CD4-positive, alpha-beta T cell treated with Interleukin-17A for 1 hour (primary cell): Measurements from ENCODE around the gene CCDC3.

Experiments used
- DNase-seq: peaks from one replicate; pipeline ENCODE4 v3.0.0-alpha.2; 2020

The CCDC3 gene

DNA sequence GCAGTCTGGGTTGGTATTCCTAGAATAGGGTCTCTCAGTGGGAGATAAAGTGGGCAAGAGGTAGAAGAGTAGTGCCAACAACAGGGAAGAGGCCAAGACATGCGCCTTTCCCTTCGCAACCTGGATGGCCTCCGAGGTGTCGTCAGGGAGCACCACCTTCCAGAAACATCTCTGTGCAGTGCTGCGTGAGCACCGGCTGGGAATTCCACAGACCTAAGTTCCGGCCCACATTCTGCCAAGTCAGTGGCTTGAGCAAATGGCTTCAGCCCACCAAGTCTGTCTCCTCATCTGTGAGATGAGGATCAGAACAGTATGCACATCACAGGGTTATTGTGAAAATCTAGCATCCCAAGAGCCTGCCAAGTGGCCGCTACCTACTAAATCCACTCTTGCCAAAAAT is 40.6 kb downstream of the CCDC3 start:
- DNase-seq: no peak

DNA sequence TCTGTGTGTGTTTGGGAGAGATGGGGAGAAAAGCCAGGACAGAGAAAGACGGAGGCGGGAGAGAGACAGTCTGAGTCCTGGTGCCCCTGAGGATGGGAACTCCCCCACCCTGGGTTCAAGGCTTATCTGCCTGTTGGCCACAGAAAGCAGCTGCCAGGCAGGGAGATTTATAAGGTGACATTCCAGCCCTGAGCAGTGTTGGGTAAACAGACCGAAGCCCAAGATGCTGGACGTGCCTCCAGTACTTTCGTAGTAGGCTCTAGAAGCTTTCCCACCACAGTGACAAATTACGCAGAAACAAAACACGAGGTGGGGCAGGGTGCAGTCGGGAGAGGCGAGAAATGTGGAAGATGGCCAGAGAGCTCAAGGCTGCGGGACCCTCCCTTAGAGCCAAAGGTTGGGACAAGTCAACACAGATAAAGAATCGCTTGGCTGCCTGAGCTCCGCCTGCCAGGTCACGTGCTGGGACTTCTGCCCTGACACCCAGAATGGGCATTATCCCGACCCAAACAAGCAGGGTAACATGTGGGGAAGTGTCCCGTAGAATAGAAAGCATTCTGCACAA is 41.1 kb downstream of the CCDC3 start:
- DNase-seq: no peak

DNA sequence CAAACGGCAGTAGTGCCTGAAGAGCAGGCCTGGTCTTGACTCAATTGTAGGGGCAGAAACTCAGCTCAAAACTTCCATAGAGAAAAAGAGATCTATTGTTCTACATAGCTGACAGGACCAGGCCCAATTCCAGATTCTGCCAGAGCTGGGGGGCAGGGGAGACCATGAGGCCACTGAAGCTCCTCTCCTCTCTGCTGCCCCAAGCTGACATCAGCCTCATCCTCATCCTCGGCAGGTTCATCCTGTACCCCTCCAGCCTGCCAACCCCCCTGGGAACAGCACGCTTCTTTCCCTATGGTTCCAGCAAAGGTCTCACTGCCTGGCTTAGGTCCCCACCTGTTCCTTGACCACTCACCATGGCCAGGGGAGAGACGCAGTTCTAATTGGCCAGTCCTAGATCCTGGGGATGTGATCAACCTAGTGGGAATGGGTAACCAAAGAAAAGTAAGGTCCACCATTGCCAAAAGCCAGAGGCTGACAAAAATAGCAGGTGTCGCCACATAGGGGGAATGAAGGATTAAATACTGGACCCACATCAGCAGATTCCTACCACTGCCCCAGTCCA is 42.9 kb downstream of the CCDC3 start:
- no peak for DNase-seq

DNA sequence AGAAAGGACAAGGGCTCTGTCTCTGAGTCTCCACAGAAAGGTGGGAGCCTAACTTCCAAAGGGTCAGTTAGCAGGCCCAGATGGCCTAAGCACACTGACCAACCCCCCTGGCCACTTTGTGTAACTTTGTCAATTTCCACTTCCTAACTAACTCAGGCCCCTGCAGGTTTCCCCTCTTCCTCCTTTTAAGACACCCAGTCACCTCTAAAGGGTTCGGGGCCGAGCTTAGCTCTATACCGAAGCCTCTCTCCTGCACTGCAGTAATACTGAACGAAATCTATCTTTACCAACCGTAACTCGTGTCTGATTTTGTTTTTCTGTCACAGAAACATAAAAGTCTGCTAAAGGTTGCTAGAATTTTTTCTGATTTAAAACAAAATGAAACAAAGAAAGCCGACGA is 44.4 kb downstream of the CCDC3 start:
- no peak for DNase-seq

DNA sequence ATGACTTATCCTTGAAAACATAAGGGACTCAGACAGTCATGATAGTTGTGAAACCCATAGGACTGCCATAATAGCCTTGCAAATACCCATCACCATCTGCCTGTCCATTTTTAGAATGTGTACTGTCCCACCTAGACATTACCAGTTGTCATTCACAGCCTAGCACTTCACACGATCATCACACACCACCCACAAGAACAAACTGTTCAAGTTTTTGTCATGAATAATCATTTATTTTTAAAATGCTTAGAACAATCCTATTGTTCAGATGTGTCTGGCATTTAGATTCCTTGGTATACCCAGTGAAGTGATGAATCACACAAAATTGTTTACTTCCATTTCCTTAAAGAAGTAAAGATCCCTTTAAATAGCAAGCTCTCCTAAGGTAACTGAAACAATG is 46.6 kb downstream of the CCDC3 start:
- DNase-seq: no peak

DNA sequence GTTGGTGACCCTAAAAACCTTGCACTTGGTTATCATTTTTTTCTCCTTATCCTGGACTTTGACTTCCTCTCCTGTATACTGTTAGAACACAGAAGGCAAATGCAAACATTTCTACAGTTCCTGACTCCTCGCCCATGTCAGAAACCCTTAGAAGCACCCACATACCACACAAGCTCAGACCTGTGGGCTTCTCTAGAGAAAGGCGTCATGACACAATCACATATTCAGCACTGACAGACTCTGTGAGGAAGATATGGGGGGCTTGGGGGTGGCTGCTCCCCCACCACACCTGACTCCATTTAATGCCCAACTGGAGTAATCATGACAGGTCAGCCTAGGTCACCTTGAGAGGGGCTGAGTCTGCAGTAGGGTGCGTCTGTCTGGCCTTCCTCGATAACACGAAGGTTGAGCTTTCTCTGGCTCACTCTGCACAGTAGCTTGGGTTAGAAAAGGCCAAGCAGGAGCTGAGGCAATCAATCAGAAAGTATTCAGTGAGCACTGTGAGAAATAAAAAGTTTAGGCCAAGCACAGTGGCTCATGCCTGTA is 50.9 kb downstream of the CCDC3 start:
- no peak for DNase-seq

DNA sequence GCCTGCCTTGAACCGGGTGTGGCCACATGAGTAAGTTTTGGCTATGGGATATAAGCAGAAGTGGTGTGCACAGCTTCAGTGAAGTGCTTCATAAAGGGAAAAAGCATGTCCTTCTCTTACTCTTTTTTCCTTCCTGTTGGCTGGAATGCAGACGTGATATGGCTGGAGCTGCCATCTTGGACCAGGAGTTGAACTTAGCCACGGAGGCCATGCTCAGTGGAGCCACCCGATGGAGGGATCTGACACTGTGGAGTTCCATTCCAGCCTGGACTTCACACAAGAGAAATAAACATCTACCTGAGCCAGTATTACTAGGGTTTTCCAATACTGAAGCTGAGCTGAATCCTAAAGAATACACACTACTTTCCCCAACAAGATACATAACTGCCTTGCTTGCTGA is 52.3 kb downstream of the CCDC3 start:
- DNase-seq: no peak

DNA sequence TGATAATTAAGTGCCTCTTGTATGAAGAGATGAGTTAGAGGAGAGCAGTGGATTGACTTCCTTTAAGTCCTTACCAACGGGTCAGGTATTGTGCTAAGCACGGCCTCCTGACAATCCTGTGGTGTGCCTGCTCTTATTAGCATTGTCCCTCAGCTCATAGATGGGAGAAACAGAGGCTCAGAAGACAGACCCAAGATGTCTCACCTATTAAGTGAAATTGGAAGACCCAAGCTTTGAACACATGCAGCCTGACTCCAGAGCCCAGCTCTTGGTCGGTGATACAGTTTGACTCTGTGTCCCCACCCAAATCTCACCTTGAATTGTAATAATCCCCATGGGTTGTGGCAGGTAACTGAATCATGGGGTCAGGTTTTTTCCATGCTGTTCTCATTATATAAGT is 53.8 kb downstream of the CCDC3 start:
- no peak for DNase-seq

DNA sequence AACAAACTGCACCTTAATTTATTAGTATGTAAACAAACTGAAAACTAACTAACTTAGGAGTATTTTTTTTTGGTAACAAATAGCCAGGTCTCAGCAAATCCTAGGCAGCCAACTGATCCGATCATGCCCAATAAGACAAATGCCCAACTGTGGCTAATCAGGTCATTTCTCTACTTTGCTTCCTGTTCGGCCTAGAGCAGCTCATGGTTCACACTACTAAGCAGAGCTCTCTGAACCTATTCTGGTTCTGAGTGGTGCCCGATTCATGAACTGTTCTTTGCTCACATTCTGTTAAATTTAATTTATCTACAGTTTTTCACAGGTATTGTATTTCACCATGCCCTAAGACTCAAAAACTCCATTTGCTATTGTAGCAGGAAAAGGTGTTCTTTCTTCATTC is 55.1 kb downstream of the CCDC3 start:
- DNase-seq: no peak

DNA sequence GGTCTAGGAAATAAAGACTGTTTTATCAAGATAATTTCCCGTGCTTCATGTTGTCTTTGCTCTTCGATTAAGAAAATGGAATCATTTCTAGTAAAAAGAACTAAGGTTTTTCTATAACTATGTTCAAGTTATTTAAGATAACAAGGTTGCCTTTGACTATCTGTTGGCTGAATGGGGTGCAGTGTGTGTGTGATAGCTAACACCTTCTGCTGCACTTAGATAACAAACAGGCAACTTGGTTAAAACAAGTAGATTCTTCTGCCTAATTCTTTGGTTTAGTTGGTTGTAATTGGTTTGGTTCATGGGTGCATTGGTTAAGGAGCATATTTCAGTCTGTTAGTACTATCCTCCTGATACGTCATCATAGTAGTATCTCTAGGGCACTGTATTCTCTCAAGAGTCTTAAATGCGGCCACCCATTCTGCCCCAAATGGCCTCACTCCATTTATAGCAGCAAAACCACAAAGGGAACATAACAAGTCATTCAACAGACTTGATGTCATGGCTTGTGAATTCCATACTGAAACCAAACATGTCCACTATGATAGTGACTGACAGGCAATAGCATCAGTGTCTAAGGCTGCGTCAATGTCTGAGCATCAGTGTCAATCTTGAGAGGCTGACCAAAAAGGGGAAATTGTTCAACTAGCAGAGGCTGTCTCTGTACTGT is 55.7 kb downstream of the CCDC3 start:
- DNase-seq: no peak

DNA sequence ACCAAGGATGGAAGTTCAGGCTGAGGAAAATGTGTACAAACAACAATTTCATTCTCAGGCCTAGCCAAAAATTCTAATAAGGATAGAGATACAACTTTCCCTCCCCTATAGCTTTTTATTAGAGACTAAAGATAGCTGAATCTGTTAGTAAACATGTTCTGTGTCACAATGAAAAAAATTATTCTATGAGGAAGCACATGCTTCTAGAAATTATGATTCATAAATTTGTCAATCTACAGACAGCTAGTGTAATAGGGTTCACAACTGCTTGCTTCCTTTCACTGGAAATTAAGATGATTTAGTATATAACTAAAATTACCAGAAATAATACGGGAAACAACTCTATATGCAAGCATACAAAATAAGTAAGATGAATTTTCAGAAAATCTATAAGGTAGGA is 56.6 kb downstream of the CCDC3 start:
- DNase-seq: no peak

DNA sequence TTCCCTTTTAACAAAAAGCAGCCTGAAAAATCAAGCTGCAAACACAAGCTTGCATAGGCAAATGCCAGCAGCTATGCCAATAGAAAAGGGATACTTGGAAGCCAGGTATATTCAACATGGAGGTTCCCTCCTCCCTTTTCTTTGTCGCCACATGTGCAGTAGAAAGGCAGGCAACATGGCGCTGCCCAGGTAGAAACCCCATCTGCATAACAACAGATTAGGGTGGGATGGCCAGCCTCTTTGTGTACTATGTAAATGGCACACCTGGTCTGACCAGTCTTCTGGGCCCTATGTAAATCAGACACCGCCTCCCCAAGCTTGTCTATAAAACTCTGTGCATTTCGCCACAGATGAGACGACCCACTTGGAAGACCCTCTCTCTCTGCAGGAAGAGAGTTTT is 58.1 kb downstream of the CCDC3 start:
- DNase-seq: no peak

DNA sequence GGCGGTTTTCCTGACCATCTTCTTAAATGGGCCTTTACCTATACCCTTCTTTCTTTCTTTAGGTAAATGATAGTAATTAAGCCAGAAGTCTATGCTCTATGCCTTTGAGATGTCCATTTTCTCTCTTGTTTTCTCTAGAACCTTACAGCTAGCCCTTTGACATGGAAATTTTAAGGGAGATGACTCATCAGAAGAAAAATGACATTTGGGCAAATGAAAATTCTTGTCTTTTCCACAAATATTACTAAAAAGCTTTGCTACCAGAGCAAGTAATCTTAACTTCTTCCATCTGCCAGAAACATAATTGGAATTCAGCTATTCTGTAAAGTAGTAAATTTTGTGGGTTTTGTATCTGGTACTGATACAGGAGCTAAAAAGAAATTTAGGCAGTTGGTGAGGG is 59.5 kb downstream of the CCDC3 start:
- DNase-seq: no peak

DNA sequence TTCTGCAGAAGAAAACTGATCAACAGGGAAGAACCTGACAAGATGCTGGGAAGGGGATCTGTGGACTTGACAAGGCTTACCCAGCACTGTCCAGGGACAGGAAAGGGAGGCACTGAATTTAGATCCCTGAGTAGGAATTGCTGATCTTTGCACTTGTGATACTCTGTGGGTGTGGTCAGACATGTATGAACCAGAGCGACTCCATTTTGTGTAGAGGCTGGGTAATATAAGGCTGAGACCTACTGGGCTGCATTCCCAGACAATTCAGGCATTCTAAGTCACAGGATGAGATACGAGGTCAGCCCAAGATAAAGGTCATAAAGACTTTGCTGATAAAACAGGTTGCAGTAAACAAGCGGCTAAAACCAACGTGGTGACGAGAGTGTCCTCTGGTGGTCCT is 60.7 kb downstream of the CCDC3 start:
- DNase-seq: no peak

DNA sequence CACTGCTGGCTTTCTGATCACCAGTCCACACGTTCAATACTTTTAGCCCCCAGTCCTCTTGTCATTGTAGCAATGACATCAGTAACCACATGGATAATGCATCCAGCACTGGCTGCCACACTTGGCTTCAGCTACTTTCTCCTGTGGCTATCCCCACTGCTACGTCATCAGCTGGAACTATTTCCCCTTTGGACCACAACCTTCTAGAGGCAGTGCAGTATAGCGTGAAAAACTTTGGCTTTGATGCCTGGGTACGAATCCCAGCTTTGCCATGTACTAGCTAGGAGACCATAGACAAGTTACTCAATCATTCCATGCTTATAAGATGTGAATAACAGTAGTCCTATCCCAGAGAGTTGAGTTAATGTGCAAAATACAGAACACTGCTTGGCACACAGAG is 63.2 kb downstream of the CCDC3 start:
- no peak for DNase-seq

DNA sequence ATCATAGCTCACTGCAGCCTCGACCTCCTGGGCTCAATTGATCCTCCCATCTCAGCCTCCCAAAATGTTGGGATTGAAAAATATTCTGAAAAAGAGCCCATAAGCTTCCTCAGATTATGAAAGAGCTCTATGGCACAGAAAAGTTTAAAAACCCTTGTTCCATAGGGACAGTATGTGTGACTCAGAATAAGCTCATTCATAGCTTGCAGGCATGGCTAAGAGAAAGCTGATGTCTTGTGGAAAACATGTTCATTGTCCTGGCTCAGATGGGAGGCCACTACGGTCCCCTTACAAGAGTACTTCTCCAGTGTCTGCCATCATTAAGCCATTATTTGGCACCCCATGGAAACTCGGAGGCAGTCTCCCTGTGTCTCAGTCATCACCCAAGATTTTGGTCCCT is 64.0 kb downstream of the CCDC3 start:
- DNase-seq: no peak

DNA sequence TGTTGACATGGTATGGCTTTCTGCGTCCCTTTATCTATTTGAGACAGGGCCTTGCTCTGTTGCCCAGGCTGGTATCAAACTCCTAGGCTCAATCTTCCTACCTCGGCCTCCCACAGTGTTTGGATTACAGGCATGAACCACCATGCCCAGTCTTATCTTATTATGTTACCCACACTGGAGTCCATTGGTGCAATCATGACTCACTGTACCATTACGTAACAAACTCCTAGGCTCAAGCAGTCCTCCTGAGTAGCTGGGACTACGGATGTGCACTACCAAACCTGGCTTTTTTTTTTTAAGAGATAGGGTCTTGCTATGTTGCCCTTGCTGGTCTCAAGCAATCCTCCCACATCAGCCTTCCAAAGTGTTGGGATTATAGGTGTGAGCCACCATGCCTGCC is 66.7 kb downstream of the CCDC3 start:
- no peak for DNase-seq

DNA sequence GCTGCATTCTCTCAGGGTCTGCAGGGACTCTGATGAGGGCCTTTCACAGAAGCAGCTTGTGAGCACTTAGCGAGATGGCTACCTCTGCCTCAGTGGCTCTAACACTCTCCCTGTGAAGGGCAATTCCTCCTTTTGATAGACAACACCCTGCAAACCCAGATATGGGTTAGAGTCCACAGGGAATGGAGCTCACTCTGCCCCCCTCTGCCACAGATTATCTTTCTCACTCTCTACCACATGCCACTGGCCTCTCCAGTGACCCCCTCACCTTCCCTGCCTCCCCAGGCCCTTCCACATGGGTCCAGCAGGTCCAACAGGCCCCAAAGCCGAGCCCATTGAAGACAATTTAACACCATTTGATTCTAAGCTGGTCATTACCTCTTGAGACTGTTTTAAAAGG is 72.1 kb downstream of the CCDC3 start:
- DNase-seq: no peak

DNA sequence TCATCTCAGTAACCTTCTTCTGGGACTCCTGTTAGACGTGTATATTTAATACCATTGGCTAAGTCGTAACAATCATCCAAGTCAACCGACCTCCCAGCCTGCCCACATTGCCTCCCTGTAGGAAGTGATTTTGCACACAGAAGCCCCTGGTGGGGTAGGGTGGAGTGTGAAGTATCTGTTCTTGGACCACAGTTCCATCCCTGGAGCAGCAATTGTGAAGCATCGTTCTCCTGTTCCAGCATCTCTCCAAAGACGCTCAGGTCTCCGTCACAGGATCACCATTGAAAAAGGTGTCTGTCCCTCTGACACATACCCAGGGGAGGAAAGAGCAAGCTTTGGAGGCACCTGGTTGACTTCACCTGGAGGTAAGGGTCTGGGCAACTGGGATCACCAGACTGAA is 72.9 kb downstream of the CCDC3 start:
- DNase-seq: no peak

DNA sequence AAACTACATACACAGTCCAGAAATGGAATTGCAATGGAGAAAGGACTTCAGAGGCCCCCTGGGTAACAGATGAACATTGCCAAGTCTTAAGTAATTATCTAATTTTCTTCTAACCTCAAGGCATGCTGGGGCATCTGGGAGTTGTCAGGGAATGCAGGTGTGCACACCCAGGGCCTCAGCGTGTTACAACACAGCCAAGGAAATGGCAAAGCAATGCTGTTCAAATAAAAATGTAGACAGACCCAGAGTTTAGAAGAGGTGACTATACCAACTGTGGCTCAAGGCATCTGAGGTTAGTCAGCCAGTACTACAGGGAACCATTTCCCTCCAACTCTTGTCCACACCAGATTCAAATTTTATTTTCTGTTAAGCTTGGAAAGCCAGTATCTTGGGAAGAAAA is 73.6 kb downstream of the CCDC3 start:
- no peak for DNase-seq

DNA sequence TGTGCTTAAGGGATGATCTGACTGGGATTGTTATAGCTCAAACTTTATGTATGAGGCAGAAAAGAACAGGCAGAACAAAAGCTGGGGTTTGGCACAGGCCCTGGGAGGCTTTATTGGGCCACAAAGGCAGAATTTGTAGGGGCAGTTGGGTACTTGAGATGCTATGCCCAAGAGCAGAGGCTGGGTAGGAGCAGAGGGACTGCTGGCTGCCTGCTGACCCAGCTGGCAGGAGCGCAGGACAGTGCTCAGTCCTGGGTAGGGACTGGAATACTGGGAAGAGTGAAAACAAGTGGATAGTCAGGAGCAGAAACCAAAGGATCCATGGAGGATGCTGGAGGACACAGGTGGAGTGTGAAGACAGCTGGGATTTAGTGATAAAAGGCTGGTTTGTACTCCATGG is 75.7 kb downstream of the CCDC3 start:
- no peak for DNase-seq

DNA sequence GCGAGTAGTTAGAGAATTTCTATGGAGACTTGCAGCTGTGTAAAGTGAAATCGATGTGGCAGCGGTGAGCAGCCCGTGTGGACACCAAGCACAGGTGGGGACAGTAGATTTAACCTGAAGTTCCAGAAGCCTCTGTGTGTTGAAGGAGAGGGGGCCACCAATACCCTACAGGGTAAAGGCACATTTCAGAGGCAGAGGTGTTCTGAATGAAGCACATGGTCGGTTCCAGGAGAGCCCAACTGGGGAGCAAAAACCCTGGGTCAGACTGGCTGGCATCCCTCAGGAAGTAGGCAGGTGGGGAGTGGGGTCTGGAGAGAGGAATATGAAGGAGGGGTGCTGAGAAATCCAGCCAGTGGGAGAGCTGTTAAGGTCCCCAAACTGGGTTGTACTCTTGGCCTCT is 76.6 kb downstream of the CCDC3 start:
- no peak for DNase-seq

DNA sequence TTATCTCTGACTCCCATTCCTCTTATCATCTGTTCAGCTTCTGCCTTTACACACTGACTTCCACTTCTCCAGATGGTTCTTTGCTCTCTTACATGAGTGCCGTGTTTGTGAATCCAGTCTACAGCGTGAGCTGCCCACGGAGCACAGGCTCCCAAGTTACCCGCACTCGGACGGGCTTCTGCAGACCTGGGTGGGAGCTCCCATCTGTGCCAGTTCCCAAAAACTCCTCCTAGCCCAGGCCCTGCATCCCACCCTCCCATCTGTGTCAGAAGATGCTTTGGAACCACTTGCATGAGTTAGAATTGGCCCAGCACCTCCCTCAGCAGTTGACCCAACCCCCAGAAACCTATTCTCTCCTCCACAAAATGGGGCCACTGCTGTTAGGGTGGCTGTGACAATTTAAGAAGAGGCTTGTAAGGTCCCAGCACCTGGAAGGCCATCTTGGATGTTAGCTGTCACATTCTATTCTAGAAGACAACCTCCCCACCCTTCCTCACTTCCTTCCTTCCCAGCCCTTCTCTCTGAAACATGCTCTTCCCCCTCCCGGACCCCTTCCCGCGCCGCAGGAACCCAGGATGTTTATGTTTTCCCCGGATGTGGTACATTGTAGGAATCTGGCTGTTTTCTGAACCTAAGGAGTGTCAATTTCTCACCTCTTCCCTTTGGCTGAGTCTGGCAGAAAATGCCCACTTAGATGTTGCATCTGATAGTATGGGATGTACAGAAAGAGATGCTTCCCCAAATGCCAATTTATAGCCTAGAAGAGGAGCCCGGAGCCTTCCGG is 79.2 kb downstream of the CCDC3 start:
- DNase-seq: no peak

DNA sequence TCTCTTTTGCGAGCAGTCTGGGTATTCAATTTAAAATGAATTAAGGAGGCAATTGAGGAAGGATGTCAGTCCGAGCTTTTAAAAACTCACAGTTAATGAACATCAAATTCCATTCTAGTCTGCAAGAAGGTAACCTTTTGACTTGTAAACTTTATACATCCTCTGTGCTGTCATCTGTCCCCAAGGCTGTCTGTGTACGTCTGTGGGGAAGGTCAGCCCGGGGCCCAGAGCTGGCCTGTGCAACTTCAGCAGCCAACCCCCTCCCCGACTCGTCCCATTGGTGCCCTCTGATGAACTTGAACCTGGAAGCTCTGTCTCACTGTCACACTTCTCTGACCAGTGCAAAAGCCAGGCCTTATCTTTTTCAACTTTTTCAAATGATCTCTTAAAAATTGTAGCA is 80.3 kb downstream of the CCDC3 start:
- DNase-seq: no peak
